CD4-positive, alpha-beta T cell (primary cell): ENCODE measurements around the gene FGFR3. TPM values are rescaled to one million over a fixed set of nuclear protein-coding genes. Genes with fewer than 3 reads are reported as not detected.
A peak's percentile ranks its signal among the peaks of the same experiment; 100 is the strongest.

Source experiments
- ATAC-seq: fragments of 200-7000 bp; cut with Tn5 transposase; one replicate; pipeline ENCODE4 v1.10.0; 2022; ENCODE audit warnings: mild to moderate bottlenecking; ENCODE audit not compliant: poor library complexity
- CTCF ChIA-PET: fragments of 350-600 bp; sonication (Branson Sonifier 250); formaldehyde crosslinking; loops from one replicate; lab custom pipeline; 2021; ENCODE audit warnings: antibody characterized with exemption, inconsistent platforms; lab: Charles Lee
- POLR2A ChIA-PET: fragments of 350-600 bp; sonication (Branson Sonifier 250); formaldehyde crosslinking; loops from one replicate; lab custom pipeline; 2021; ENCODE audit warnings: antibody characterized with exemption, inconsistent platforms; lab: Charles Lee
- DNase-seq, 14 experiments: peaks; one replicate each; pipeline ENCODE4 v3.0.0-alpha.2; 2013 to 2020; ENCODE audit warnings: mixed read lengths in 2 of 14
- H3K27ac ChIP-seq, 2 donors: one replicate each; pipeline versions ENCODE4 v1.5.1 to v1.7.0; 2013; ENCODE audit warnings: low read length in 2 of 2, low read depth in 1 of 2, mild to moderate bottlenecking in 1 of 2
- H3K27me3 ChIP-seq, 2 experiments: 1 replicate in 1 of 2; 2 replicates in 1 of 2; pipeline versions ENCODE4 v1.6.1 to v1.7.0; 2013; ENCODE audit warnings: low read length in 2 of 2, control low read depth in 1 of 2, mild to moderate bottlenecking in 1 of 2, moderate library complexity in 1 of 2; ENCODE audit not compliant: insufficient read depth in 2 of 2, control insufficient read depth in 1 of 2
- H3K36me3 ChIP-seq: one replicate; pipeline ENCODE4 v1.6.1; 2013; ENCODE audit warnings: low read length, control low read depth; ENCODE audit not compliant: insufficient read depth
- H3K4me1 ChIP-seq: one replicate; pipeline ENCODE4 v1.6.1; 2013; ENCODE audit warnings: low read length, control low read depth; ENCODE audit not compliant: insufficient read depth
- H3K4me3 ChIP-seq: one replicate; pipeline ENCODE4 v1.5.1; 2013; ENCODE audit warnings: mild to moderate bottlenecking, low read length, moderate library complexity
- H3K9me3 ChIP-seq, 2 experiments: 1 replicate in 1 of 2; 2 replicates in 1 of 2; pipeline versions ENCODE4 v1.6.1 to v1.7.0; 2013; ENCODE audit warnings: low read length in 2 of 2, mild to moderate bottlenecking in 2 of 2, control low read depth in 1 of 2, moderate library complexity in 1 of 2; ENCODE audit not compliant: control insufficient read depth in 1 of 2, insufficient read depth in 1 of 2
- H3K27ac Mint-ChIP-seq: one replicate; pipeline ENCODE4 v1.8.0; 2020; ENCODE audit warnings: mixed read lengths
- H3K27me3 Mint-ChIP-seq: one replicate; pipeline ENCODE4 v1.8.0; 2021; ENCODE audit warnings: mixed read lengths
- H3K36me3 Mint-ChIP-seq: one replicate; pipeline ENCODE4 v1.8.0; 2021; ENCODE audit warnings: low read depth, mixed read lengths
- H3K4me1 Mint-ChIP-seq: one replicate; pipeline ENCODE4 v1.8.0; 2021; ENCODE audit warnings: low read depth, mixed read lengths
- H3K4me3 Mint-ChIP-seq: one replicate; pipeline ENCODE4 v1.8.0; 2020; ENCODE audit warnings: mild to moderate bottlenecking, mixed read lengths
- H3K9me3 Mint-ChIP-seq: one replicate; pipeline ENCODE4 v1.8.0; 2020; ENCODE audit warnings: mixed read lengths
- CTCF ChIP-seq: fragments of 200-600 bp; IDR thresholded peaks from one replicate; pipeline ENCODE4 v1.8.0; 2022; ENCODE audit warnings: antibody characterized with exemption, mild to moderate bottlenecking
- intact Hi-C, 2 experiments: fragments of 100-400 bp; cut with DNase I in 1 of 2; cut with micrococcal nuclease in 1 of 2; formaldehyde crosslinking; loops; one replicate each; pipeline versions ENCODE4 v1.15.1 to v1.9.0; 2023 to 2025; cut with DNase I, micrococcal nuclease
- total RNA-seq, 174 experiments: library from RNA in 2 of 174; stranded (reverse) in 2 of 174; gene quantifications; one replicate each; pipeline ENCODE4 v1.2.3 and lab custom pipeline; 2021 to 2026

The FGFR3 gene
- total RNA-seq, 2 experiments from 2014 or later: 0.33 TPM; not detected in 1

- Mint-ChIP-seq H3K4me1 (peaks cover 45% of the 10 kb centered on the region), H3K4me3 (peak overlapping the region; percentile 94), H3K9me3 (no peaks in the 10 kb centered on the region), H3K27ac (peak overlapping the region; percentile 76), H3K36me3 (peaks cover 5% of the 10 kb centered on the region), H3K27me3 (no peaks in the 10 kb centered on the region)
- no peaks in the 10 kb centered on the region for H3K27me3 ChIP-seq
- ChIA-PET POLR2A (interaction anchor here (2.2 to 3.6 kb wide), 2 partner anchors 16 to 142 kb away, joined by 10 to 62 read pairs; partner anchors contain the start of genes NSD2 and SLBP), CTCF (interaction anchor here (1.4 kb wide), 1 partner anchor 44 kb away, joined by 3 read pairs; no protein-coding TSS in a partner anchor)
- intact Hi-C loops: loop anchor here in 1 of 2 experiments (5.0 to 10.0 kb wide), 5 partner anchors 153 to 1220 kb away; partner anchors contain the start of genes CFAP99, FAM53A, GAK and HTT
- ATAC-seq: no peak
- H3K4me3 ChIP-seq: peak overlapping the region; percentile 75
- peaks cover 2% of the 10 kb centered on the region for H3K36me3 ChIP-seq
- DNase-seq: no peak
- no peaks in the 10 kb centered on the region for H3K9me3 ChIP-seq
- TF ChIP-seq CTCF: no peak
- H3K27ac ChIP-seq: peak overlapping the region in 1 of 2 donors; percentile 5
- peaks cover 36% of the 10 kb centered on the region for H3K4me1 ChIP-seq
These were observed 61.7 kb downstream of the FGFR3 start for GRCh38 chr4:1854752-1855151.

GRCh38 chr4:1855333-1856070, 62.4 kb downstream of the FGFR3 start:
- peaks cover 36% of the 10 kb centered on the region for H3K4me1 ChIP-seq
- peak overlapping the region; percentile 76 for H3K27ac Mint-ChIP-seq
- DNase-seq: peak in 2 of 14 experiments; percentile 3 to 38
- intact Hi-C loops: loop anchor here (1.0 to 10.0 kb wide), 11 partner anchors 15 to 1219 kb away; partner anchors contain the start of genes CFAP99 (in 1 of the 2), FAM53A (in 1 of the 2), GAK (in 1 of the 2) and HTT (in 1 of the 2)
- H3K4me3 ChIP-seq: peak overlapping the region; percentile 75
- H3K27me3 Mint-ChIP-seq: no peaks in the 10 kb centered on the region
- ATAC-seq: peak; percentile 16
- no peak for TF ChIP-seq CTCF
- H3K4me3 Mint-ChIP-seq: peak overlapping the region; percentile 94
- H3K36me3 Mint-ChIP-seq: peaks cover 5% of the 10 kb centered on the region
- H3K9me3 ChIP-seq: no peaks in the 10 kb centered on the region
- no peaks in the 10 kb centered on the region for H3K9me3 Mint-ChIP-seq
- peak overlapping the region in 1 of 2 donors; percentile 5 for H3K27ac ChIP-seq
- no peaks in the 10 kb centered on the region for H3K27me3 ChIP-seq
- ChIA-PET CTCF (interaction anchor here (1.3 to 1.4 kb wide), 2 partner anchors 15 to 44 kb away, joined by 3 to 5 read pairs; partner anchors contain the start of gene NSD2), POLR2A (interaction anchor here (1.0 to 3.6 kb wide), 8 partner anchors 13 to 1106 kb away, joined by 3 to 62 read pairs (median 4); partner anchors contain the start of genes NSD2 and SLBP)
- H3K36me3 ChIP-seq: peaks cover 2% of the 10 kb centered on the region
- peaks cover 45% of the 10 kb centered on the region for H3K4me1 Mint-ChIP-seq
